HG03469 (cell line): ENCODE data around the gene KRTAP10-1.

ENCODE experiments used
- ATAC-seq: cut with Tn5 transposase; IDR thresholded peaks from one replicate; pipeline ENCODE4 v1.9.1; 2021; ENCODE audit warnings: mild to moderate bottlenecking, moderate library complexity, moderate number of reproducible peaks; ENCODE audit not compliant: unreplicated experiment

The KRTAP10-1 gene

DNA sequence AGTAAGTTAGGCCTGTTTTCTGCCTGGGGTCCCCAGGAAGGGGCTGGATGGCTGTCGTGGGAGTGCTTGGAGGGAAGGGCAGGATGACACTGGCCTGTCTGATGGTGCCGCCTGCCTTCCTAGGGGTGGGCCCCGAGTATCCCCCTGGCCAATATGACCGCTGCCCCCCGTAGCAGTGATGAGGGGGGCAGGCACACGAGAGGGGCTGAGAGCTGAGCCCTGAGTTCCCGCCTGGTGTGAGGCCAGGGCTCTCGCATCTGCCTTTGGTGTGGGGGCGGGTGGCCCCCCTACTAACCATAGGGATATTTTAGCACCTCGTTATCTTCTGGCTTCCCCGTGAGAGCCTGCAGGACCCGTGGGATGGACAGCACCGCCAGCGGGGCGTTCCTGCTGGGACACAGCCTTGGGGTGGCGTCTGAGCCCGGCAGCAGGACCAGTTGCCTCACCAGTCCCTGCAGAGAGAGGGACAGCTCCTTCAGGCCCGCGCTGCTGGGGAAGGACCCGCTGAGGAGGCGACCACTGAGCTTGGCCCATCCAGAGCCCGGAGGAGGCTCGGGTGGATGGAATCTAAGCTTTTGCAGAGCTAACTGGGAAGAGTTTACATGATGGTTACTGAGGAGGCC is 10.4 kb downstream of the KRTAP10-1 start:
- ATAC-seq, result no peak

DNA sequence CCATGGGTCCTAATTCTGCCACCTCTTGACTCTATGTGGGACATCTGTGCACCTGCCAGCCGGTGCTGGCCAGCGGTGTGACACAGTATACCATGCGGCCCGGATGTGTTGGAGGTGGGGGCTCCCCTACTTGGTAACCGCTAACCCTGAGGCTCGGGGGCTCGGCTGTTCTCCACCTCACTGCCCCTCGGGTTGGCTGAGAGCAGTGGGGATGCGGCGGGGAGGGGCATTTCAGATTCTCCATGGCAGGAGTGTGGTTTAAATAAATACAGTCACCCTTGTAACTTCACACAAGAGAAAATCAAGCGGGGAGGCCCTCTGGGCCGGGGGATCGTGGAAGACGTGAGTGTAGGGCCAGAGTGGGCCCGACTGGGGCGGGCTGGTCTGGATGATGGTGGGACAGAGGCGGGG is 11.0 kb downstream of the KRTAP10-1 start:
- ATAC-seq, result no peak

DNA sequence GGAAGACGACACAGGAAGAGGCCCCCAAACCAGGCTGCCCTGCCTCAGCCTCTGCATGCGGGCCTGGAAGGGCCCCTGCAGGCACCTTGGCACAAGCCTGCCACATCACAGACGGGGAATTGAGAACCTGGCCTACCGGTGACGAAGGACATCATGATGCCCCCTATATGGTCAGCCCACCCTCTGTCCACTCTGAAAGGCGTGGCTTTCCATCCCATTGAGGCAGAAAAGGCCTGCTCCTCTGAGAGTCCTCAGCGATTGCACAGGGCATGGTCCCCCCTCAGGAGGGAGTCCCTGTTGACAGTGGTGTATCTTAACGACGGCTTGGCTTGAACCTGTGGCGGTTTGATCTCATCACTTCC is 11.4 kb downstream of the KRTAP10-1 start:
- no peak for ATAC-seq

DNA sequence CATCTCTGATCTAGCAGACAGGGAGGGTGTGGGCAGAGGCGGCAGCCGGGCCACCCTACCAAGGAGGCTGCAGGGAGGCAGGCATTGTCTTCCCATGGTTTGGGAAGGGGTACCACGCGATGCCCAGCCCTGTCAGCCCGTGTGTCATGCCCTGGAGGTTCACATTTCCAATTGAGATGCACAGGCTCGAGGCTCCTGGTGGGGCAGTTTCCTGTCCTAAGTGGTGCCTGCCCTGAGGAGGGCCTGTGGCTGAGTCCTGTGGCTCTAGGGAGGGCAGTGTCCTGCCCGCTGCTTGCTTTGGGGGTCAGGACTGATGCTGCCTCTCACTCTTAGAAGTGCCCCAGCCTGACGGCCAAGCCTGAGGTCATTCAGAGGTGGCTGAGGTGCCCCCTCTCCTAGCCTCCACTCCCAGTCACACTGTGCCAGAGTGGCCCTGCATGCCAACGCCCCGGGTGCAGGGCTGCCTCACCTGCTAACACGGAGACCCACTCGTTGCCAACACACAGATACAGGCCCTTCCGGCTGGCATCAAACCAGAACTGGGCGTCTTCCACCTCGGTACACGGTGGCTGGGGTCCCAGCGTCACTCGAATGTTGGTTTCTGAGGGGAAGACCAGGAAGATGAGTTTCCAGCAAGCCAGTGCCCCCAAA is 11.9 kb downstream of the KRTAP10-1 start:
- ATAC-seq, result no peak

DNA sequence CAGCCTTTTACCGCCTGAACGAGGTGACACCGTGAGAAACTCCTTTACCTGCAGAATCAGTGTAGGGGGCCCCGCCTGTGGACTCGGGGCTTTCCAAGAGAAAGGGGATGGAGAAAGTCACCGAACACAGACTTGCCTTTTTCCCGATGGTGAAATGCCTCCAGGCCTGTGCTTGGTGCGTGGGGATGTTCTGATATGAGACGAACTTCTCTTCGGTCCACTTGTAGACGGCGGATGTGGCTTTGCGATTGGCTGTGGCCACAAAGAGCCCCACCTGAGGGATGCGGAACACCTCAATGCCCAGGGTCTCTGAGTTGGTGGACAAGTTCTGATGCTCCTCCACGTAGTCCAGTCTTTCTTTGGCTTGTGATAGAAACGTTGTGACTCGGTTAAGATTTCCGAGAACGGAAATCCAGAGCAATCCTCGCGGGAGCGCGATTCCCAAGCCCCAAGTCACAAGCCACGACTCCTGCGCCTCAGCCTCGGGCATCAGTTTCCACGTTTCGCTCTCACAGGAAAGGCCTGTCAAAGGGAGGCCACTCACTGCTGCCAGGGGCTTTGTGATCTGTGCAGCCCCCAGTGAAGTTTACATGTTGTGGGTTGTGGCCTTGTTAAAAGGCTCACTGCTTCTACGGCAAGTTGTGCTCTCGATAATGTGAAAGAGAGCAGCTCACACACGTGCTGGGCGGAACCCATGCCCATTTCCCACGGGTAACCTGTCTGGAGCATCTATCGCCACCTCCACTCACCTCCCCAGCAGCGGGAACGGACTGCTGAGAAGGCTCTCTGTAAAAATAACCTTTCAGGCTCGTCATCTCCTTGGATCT is 12.6 kb downstream of the KRTAP10-1 start:
- ATAC-seq, result no peak

DNA sequence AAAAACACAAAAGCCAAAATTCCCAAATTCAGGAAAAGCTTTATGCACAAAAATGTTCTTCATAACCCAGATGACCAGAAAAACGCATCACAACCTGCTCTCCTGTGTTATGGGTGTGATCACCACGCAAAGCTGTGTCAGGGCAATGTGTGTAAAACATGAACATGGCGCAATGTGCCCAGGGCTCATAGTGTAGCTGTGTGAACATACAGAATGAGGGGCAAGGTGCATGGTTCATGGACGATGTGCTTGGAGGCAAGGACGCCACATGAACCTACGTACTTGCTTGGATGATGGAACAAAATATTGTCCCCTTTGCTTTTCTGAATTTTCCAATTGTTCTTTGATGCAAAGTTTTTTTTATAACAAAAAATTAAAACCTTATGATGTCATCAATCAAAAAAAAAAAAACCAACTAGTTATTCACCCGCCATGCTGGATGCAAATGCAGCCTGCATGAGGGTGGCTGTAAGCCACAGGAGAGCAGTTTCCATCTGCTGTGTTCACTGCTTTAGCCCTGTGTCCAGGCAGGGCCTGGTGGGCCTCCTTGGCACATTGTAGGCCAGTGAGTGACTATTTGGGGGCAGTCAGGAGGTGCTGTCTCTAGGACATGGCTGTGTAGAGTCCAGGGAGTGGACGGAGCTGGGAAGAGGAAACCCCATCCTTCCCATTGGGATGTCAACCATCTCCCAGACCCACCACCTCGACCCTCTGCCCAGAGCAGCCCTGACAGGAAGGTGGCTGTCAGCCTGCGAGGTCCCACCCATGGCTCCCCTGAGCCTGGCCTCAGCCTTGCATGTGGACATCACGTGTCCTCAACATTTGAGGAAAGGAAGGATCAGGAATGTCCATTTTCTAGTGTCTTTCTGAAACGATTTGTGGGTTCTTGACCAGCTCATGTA is 13.6 kb downstream of the KRTAP10-1 start:
- no peak for ATAC-seq

DNA sequence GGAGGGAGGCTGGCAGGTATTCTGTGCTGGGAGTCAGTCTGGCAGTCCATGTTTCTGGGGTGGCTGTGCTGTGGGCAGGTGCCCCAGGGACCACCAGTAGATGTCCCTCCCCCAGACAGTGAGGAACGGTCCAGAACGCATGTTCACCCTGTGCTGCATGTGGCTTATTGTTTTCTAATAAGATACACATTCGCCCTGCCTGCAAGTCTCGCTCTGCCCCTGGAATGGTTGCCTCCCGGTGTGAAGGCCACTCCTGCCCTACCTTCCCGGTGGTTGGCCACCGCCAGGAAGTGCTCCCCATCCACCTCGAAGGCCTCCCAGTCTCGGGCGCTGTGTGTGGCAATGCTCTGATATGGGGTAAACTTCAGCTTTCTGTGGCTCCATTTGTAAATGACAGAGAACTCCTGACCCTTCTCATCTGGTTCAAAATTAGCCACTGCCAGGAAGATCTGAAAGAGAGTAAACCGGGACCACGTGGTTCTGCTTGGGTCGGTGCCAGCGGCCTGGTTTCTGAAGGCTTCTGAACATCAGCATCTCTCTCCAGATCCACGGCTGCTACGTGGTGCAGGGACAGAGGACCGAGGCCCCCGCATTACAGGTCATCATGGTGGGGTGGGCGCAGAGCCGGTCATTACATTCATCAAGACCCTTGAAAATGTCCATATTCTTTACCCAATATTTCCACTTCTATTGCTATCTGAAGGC is 14.5 kb downstream of the KRTAP10-1 start:
- ATAC-seq, result no peak

DNA sequence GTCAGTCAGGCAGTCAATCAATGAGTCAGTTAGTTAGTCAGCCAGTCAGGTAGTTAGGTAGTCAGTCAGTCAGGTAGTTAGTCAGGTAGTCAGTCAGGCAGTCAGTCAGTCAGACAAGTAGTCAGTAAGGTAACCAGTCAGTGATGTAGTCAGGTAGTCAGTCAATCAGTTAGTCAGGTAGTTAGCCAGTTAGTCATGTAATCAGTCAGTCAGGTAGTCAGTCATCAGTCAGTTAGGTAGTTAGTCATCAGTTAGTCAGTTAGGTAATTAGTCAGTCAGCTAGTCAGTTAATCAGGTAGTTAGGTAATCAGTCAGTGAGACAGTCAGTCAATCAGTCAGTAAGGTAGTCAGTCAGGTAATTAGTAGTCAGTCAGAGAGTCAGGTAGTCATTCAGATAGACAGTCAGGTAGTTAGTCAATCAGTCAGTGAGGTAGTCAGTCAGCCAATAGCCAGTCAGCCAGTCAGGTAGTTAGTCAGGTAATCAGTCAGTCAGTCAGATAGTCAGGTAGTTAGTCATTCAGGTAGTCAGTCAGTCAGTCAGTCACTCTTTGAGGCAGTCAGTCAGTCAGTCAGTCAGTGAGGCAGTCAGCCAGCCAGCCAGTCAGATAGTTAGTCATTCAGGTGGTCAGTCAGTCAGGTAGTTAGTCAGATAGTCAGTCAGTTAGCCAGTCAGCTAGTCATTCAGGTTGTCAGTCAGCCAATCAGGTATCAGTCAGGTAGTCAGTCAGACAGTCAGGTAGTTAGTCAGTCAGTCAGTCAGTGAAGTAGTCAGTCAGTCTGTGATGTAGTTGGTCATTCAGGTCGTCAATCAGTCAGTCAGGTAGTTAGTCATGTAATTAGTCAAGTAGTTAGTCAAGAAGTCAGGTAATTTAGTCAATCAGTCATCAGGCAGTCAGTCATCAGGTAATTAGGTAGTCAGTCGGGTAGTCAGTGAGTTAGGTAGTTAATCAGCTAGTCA is 15.3 kb downstream of the KRTAP10-1 start:
- no peak for ATAC-seq

DNA sequence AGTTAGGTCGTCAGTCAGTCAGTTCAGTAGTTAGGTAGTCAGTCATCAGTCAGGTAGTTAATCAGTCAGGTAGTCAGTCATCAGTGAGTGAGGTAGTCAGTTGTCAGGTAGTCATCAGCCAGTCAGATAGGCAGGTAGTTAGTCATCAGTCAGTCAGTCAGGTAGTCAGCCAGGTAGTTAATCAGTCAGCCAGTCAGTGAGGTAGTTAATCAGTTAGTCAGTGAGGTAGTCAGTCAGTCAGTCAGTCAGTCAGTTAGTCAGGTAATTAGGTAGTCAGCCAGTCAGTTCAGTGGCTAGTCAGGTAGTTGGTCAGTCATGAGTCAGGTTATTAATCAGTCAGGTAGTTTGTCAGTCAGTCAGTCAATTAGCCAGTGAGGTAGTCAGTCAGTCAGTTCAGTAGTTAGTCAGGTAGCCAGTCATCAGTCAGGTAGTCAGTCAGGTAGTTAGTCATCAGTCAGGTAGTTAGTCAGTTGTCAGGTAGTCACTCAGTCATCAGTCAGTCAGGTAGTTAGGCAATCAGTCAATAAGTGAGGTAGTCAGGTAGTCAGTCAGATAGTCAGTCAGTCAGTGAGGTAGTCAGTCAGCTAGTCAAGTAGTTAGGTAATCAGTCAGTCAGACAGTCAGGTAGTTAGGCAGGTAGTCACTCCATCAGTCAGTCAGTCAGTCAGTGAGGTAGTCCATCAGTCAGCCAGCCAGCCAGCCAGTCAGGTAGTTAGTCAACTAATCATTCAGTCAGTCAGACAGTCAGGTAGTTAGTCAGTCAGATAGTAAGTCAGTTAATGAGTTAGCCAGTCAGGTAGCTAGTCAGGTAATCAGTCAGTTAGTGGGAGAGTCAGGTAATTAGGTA is 16.2 kb downstream of the KRTAP10-1 start:
- no peak for ATAC-seq

DNA sequence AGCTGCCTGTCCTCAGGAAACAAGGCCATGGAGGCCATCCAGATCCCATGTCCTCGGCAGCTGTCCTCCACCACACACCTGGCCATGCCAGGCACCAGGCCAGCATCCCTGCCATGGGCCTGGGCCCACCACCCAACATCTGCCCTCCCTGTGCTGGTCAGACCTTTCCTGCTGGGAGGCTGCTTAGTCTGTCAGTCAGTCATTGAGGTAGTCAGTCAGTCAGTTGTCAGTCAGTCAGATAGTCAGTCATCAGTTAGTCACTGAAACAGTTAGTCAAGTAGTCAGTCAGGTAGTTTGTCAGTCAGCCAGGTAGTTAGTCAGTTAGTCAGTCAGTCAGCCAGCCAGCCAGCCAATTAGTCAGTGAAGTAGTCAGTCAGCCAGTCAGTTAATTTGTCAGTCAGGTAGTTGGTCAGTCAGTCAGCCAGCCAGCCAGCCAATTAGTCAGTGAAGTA is 17.2 kb downstream of the KRTAP10-1 start:
- ATAC-seq, result no peak

DNA sequence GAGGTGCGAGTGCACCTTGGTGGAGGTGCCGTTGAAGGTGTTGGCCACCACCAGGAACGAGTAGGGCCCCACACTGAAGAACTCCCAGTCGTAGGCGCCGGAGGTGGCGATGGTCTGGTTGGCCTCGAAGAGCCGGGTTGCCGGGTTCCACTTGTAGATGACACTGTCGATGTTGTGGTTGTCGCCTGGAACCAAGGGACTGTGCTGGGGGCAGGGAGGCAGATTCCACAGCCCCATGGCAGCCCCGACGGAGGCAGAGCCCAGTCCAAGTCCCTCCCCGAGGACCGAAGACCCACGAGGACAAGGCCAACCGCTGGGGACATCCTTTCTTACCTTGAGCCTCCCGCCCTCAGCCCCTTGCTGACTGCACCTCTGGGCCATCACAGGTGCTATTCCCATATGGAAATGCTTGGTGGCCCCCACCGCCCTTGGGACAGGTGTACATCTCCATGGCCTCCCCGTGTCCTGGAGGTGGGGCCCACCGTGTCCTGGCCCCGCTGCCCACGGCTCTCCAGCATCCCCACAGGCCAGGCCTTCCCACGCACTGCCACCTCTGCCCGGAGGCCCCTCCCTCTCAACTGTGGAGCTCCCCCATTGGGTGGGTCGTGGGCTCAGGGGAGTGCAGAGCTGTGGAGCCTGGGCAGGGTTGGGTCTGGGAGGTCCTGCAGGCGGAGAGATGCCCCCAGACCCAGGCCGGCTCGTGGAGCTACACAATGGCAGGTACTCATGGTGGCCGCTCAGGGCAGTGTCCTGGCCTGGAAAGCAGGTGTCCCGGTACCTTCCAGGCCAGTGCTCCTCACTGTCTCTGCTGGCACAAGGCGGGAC is 17.9 kb downstream of the KRTAP10-1 start:
- no peak for ATAC-seq

DNA sequence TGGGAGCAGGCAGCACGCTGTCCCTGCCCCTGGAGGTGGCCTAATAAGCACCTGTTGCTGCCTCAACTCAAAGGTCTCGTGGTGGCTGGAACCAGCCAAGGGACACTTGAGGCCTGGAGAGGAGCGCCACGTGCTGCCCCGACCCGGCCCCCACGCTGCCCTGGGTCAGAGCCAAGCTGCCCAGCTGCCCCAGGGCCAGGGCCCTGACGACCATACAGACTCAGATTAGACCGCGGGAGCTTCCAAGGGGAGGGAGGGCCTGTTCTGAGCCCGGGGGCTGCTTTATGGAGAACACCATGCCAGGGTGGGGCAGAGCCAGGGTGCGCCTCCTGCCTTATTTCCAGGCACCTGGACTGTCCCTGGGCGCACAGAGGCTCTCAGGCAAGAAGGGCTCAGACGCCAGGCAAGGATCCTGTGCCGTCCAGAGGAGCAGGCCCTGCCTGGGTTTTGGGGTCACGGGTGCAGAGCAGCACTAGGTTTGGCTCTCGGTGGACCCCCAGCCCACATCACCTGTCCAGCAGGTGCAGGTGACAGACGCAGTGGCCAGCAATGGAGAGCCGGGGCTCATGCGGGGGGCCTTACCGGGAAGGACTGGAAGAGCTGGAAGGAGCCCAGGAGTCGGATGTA is 18.6 kb downstream of the KRTAP10-1 start:
- no peak for ATAC-seq

DNA sequence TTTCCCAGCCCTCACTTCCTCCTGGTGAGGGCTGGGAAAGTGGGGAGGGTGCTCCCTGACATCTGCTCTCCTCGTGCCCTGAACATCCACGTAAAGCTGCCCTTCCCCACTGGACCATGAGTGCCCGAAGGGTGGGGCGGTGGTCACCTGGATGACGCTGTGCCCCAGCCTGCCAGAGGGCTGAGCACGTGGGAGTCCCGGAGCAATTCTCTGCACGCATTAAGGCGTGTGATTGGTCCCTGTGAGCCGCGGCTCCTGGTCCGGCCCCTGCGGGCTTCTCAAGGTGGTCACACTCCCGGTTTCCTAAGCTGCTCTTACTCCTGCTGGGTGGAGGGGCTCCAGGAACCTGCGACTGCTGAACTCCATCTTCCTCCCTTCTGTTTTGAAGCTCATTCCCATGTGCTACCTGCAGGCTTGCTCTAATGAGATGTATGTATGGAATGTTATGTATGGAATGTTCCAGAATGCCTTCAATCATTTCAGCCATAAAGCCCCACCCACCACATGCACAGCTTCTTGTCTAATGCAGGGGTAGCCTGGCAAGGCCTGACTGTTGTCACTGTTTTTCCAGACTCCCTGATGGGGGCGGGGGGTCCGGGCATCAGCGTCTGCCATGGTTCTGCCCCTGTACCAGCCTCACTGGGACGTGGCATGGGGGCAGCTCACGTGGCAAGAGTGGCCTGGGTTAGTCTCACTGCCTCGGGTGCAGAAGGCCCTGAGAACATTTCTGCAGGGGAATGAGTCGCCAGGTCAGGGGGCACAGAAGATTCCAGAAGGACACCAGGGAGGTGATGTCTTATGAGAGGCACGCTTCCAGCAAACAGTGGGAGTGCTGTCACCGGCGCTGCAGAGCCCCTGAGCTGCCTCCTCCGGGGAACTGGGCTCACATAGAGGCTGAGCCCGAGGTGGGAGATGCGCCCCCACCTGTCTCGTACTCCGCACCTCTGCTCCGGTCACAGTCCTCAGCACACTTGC is 19.4 kb downstream of the KRTAP10-1 start:
- no peak for ATAC-seq

DNA sequence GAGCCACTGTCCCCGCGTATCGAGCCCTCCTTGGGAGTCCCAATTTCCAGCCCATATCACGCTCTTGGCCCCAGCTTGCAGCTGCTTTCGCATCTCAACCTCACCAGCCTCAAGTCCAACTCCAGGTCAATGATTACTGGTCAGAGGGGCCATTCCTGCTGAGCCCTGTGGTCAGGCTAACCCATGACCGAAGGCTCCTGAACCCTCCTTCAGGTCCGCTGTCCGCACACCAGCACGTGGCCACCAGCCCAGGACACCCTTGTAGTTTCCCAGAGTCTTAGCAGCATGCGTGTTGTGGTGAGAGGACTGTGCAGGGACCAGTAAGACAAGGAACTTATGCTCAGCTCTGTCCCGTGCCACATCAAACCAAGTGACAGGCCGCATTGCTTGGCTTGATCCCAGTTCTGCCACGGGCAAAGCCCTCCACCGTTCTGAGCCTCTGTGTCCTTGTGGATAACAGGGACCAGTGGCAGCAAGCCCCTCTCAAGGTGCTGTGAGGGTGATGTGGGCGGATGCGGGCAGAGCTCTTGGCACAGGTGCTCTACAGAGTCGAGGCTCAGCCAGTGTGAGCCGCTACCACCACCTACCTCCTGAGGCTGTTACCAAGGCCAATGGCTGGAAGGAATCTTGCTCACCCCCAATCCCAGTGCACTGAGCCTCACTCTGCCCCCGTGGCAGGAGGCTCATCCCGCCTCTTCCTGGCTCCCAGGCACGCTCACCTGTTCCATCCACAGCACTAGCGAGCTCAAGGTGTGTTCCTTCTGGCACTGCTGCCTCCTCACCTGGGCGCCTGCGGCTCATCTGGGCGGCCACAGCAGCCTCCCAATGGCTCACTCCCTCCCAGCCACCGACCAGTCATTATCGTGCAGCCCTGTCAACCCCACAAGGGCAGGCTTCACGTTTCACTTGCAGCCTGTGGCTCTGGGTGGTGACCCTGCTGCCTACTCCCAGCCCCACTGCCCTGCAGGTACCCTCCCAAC is 20.4 kb downstream of the KRTAP10-1 start:
- no peak for ATAC-seq

DNA sequence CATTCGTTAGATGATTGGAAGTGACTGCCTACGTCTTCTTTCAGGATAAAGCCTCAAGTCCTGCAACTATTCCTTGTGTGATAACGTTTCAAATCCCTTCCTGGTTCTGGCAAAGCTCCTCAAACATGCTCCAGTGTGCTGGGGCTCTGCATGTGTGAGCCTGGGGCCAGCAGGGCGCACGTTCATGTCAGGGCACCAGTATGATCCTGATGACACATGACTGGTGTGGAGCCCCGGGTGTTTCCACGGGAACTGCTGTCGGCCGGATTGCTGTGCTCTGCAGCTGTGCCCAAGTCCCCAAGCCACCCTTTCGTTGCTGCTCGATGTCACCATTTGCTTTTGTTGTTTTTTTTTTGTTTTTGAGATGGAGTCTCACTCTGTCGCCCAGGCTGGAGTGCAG is 21.3 kb downstream of the KRTAP10-1 start:
- no peak for ATAC-seq
